SK-N-SH treated with all-trans-retinoic acid at 6 μM for 48 hours (cell line): Measurements from ENCODE around the gene DDX54.
"Not testable (repeated sequence)": the region's sequence is repeated elsewhere in the genome, so short reads cannot be mapped to it uniquely, and the experiment has no call there.

Source experiments
- ATAC-seq: fragments of 200-7000 bp; cut with Tn5 transposase; 3 replicates; pipeline ENCODE4 v1.9.1; 2020; ENCODE audit warnings: mild to moderate bottlenecking, moderate library complexity
- ARNTL ChIP-seq: fragments of 450-650 bp; formaldehyde crosslinking; IDR thresholded peaks from 2 replicates; pipeline ENCODE4 v1.5.0; 2020; ENCODE audit warnings: low read depth, mild to moderate bottlenecking, moderate library complexity, borderline replicate concordance
- BACH2 ChIP-seq: fragments of 250-450 bp; sonication (Bioruptor Pico); IDR thresholded peaks from 2 replicates; pipeline ENCODE4 v1.9.0; 2021; ENCODE audit warnings: mild to moderate bottlenecking, borderline replicate concordance
- CSDC2 ChIP-seq: fragments of 250-450 bp; sonication (Bioruptor Pico); IDR thresholded peaks from 2 replicates; pipeline ENCODE4 v1.5.0; 2020; ENCODE audit warnings: mild to moderate bottlenecking, moderate library complexity
- ESRRG ChIP-seq: fragments of 250-450 bp; sonication (Bioruptor Pico); IDR thresholded peaks from 2 replicates; pipeline ENCODE4 v1.6.1; 2021; ENCODE audit warnings: mild to moderate bottlenecking
- GLIS3 ChIP-seq: fragments of 250-450 bp; sonication (Bioruptor Pico); IDR thresholded peaks from 2 replicates; pipeline ENCODE4 v1.5.0; 2020; ENCODE audit warnings: mild to moderate bottlenecking, moderate library complexity
- ISL1 ChIP-seq: fragments of 250-450 bp; sonication (Bioruptor Pico); IDR thresholded peaks from 2 replicates; pipeline ENCODE4 v2.1.2; 2022; ENCODE audit warnings: mild to moderate bottlenecking, moderate library complexity
- OSR1 ChIP-seq: fragments of 250-450 bp; sonication (Bioruptor Pico); IDR thresholded peaks from 2 replicates; pipeline ENCODE4 v1.8.0; 2022; ENCODE audit warnings: moderate library complexity, mild to moderate bottlenecking, inconsistent platforms
- PPARA ChIP-seq: fragments of 250-450 bp; sonication (Bioruptor Pico); IDR thresholded peaks from 2 replicates; pipeline ENCODE4 v1.5.0; 2020; ENCODE audit warnings: mild to moderate bottlenecking, borderline replicate concordance
- RARB ChIP-seq: fragments of 250-450 bp; sonication (Bioruptor Pico); IDR thresholded peaks from 2 replicates; pipeline ENCODE4 v1.8.0; 2021; ENCODE audit warnings: mild to moderate bottlenecking, moderate library complexity
- TCF4 ChIP-seq: fragments of 250-450 bp; sonication (Bioruptor Pico); IDR thresholded peaks from 2 replicates; pipeline ENCODE4 v1.8.0; 2021; ENCODE audit warnings: mild to moderate bottlenecking, moderate library complexity, borderline replicate concordance
- TOX ChIP-seq: fragments of 250-450 bp; sonication (Bioruptor Pico); IDR thresholded peaks from 2 replicates; pipeline ENCODE4 v1.8.0; 2021; ENCODE audit warnings: mild to moderate bottlenecking, moderate library complexity, borderline replicate concordance
- TSHZ2 ChIP-seq: fragments of 250-450 bp; sonication (Bioruptor Pico); IDR thresholded peaks from 2 replicates; pipeline ENCODE4 v1.5.0; 2020; ENCODE audit warnings: mild to moderate bottlenecking, moderate library complexity
- ZFP3 ChIP-seq: fragments of 250-450 bp; sonication (Bioruptor Pico); IDR thresholded peaks from 2 replicates; pipeline ENCODE4 v1.5.0; 2020; ENCODE audit warnings: mild to moderate bottlenecking, moderate library complexity
- ZFP30 ChIP-seq: fragments of 450-650 bp; formaldehyde crosslinking; IDR thresholded peaks from 2 replicates; pipeline ENCODE4 v1.5.0; 2022; ENCODE audit warnings: mild to moderate bottlenecking, moderate library complexity
- ZNF565 ChIP-seq: fragments of 450-650 bp; formaldehyde crosslinking; conservative IDR thresholded peaks from 2 replicates; pipeline ENCODE4 v1.5.0; 2020; ENCODE audit warnings: low read depth, mild to moderate bottlenecking, moderate library complexity
- ZNF70 ChIP-seq: fragments of 450-650 bp; formaldehyde crosslinking; IDR thresholded peaks from 2 replicates; pipeline ENCODE4 v1.5.0; 2020; ENCODE audit warnings: mild to moderate bottlenecking, moderate library complexity
- ZNF8 ChIP-seq: fragments of 450-650 bp; formaldehyde crosslinking; IDR thresholded peaks from 2 replicates; pipeline ENCODE4 v1.5.0; 2020; ENCODE audit warnings: mild to moderate bottlenecking, moderate library complexity
- TF ChIP-seq, protein P1 (sequence below): fragments of 250-450 bp; sonication (Bioruptor Pico); IDR thresholded peaks from 2 replicates; pipeline ENCODE4 v1.8.0; 2020; ENCODE audit warnings: mild to moderate bottlenecking, moderate library complexity, borderline replicate concordance
- TF ChIP-seq, protein P2 (sequence below): fragments of 250-450 bp; sonication (Bioruptor Pico); IDR thresholded peaks from 2 replicates; pipeline ENCODE4 v1.5.1; 2021; ENCODE audit warnings: mild to moderate bottlenecking, moderate library complexity
- TF ChIP-seq, protein P3 (sequence below): fragments of 250-450 bp; sonication (Bioruptor Pico); IDR thresholded peaks from 2 replicates; pipeline ENCODE4 v1.5.1; 2020; ENCODE audit warnings: low read depth, mild to moderate bottlenecking, moderate library complexity
- TF ChIP-seq, protein P4 (sequence below): fragments of 250-450 bp; sonication (Bioruptor Pico); IDR thresholded peaks from 2 replicates; pipeline ENCODE4 v1.8.0; 2021; ENCODE audit warnings: low read depth, mild to moderate bottlenecking, moderate library complexity, borderline replicate concordance

DDX54 gene

DNA sequence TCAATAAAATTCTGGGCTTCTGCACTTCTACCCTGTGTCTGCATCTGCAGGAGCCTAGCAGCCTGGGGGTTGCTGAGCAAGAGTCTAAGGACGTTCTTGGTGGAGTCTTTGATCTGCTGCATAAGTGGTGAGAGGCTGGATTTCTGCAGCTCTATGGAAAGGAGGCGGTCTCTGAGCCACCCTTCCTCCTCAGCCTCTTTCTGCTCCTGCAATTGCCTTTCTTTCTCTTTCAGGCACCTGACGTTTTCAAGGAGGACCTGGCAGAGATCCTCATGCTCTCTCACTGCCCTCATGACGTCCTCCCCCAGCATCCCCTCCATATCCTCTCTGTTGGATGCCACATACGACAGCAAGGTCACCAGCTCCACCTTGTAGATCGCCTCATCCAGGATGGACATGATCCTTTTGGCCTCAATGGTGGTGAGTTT is 22.3 kb upstream of the DDX54 start:
- ATAC-seq: no peak
- TF ChIP-seq RARB (CRISPR knock-in tag): no peak
- TF ChIP-seq, protein P1, sequence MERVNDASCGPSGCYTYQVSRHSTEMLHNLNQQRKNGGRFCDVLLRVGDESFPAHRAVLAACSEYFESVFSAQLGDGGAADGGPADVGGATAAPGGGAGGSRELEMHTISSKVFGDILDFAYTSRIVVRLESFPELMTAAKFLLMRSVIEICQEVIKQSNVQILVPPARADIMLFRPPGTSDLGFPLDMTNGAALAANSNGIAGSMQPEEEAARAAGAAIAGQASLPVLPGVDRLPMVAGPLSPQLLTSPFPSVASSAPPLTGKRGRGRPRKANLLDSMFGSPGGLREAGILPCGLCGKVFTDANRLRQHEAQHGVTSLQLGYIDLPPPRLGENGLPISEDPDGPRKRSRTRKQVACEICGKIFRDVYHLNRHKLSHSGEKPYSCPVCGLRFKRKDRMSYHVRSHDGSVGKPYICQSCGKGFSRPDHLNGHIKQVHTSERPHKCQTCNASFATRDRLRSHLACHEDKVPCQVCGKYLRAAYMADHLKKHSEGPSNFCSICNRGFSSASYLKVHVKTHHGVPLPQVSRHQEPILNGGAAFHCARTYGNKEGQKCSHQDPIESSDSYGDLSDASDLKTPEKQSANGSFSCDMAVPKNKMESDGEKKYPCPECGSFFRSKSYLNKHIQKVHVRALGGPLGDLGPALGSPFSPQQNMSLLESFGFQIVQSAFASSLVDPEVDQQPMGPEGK: no peak
- TF ChIP-seq, protein P2, sequence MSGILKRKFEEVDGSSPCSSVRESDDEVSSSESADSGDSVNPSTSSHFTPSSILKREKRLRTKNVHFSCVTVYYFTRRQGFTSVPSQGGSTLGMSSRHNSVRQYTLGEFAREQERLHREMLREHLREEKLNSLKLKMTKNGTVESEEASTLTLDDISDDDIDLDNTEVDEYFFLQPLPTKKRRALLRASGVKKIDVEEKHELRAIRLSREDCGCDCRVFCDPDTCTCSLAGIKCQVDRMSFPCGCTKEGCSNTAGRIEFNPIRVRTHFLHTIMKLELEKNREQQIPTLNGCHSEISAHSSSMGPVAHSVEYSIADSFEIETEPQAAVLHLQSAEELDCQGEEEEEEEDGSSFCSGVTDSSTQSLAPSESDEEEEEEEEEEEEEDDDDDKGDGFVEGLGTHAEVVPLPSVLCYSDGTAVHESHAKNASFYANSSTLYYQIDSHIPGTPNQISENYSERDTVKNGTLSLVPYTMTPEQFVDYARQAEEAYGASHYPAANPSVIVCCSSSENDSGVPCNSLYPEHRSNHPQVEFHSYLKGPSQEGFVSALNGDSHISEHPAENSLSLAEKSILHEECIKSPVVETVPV: no peak
- no peak for TF ChIP-seq ESRRG (CRISPR knock-in tag)
- no peak for TF ChIP-seq GLIS3 (CRISPR knock-in tag)
- TF ChIP-seq ZNF70 (CRISPR knock-in tag): no peak
- no peak for TF ChIP-seq ZNF8
- TF ChIP-seq BACH2 (CRISPR knock-in tag): no peak
- TF ChIP-seq TOX (CRISPR knock-in tag): no peak
- TF ChIP-seq ISL1: no peak
- TF ChIP-seq, protein P3, sequence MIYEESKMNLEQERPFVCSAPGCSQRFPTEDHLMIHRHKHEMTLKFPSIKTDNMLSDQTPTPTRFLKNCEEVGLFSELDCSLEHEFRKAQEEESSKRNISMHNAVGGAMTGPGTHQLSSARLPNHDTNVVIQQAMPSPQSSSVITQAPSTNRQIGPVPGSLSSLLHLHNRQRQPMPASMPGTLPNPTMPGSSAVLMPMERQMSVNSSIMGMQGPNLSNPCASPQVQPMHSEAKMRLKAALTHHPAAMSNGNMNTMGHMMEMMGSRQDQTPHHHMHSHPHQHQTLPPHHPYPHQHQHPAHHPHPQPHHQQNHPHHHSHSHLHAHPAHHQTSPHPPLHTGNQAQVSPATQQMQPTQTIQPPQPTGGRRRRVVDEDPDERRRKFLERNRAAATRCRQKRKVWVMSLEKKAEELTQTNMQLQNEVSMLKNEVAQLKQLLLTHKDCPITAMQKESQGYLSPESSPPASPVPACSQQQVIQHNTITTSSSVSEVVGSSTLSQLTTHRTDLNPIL (CRISPR knock-in tag): no peak
- no peak for TF ChIP-seq CSDC2 (CRISPR knock-in tag)
- no peak for TF ChIP-seq PPARA (CRISPR knock-in tag)
- TF ChIP-seq, protein P4, sequence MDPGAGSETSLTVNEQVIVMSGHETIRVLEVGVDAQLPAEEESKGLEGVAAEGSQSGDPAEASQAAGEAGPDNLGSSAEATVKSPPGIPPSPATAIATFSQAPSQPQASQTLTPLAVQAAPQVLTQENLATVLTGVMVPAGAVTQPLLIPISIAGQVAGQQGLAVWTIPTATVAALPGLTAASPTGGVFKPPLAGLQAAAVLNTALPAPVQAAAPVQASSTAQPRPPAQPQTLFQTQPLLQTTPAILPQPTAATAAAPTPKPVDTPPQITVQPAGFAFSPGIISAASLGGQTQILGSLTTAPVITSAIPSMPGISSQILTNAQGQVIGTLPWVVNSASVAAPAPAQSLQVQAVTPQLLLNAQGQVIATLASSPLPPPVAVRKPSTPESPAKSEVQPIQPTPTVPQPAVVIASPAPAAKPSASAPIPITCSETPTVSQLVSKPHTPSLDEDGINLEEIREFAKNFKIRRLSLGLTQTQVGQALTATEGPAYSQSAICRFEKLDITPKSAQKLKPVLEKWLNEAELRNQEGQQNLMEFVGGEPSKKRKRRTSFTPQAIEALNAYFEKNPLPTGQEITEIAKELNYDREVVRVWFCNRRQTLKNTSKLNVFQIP (CRISPR knock-in tag): no peak
- no peak for TF ChIP-seq TSHZ2 (CRISPR knock-in tag)
- no peak for TF ChIP-seq TCF4
- TF ChIP-seq ZNF565 (CRISPR knock-in tag): no peak
- no peak for TF ChIP-seq ZFP30
- no peak for TF ChIP-seq ARNTL (CRISPR knock-in tag)
- no peak for TF ChIP-seq ZFP3 (CRISPR knock-in tag)
- TF ChIP-seq, all 23 proteins: peak for 0

GRCh38 chr12:113206802-113207201 is 21.5 kb upstream of the DDX54 start:
- not testable (repeated sequence) for ATAC-seq

DNA sequence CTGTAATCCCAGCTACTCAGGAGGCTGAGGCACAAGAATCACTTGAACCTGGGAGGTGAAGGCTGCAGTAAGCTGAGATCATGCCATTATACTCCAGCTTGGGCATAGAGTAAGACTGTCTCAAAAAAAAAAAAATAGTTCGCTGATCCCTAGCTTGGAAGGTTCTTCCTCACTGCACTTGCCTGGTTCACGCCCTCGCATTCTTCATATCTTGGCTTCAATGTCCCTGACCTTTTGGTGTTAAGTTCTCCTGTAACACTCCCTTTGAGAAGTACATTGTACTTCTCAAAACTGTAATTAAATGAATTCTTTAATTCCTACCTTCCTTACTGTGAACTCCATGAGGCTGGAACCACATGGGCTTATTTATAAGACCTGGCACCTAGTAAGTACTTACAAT is 19.5 kb upstream of the DDX54 start:
- ATAC-seq: no peak
- TF ChIP-seq BACH2 (CRISPR knock-in tag) (no peak), GLIS3 (CRISPR knock-in tag) (no peak), OSR1 (no peak)
- TF ChIP-seq, all 23 proteins: peak for 0
